Activated T-helper 1 cell treated with anti-CD3 and anti-CD28 coated beads, Interleukin-12 subunit alpha, Interleukin-12 subunit beta, Interleukin-2, Interleukin-4 antibody, amounts not matched to agents 30 ng/mL and 10 ng/mL and 1 ng/mL, durations not matched to agents 14 hours and 24 hours and 36 hours (primary cell): ENCODE measurements around the gene SART1. TPM values are rescaled to one million over a fixed set of nuclear protein-coding genes. Genes with fewer than 3 reads are reported as not detected.
A peak's percentile ranks its signal among the peaks of the same experiment; 100 is the strongest.

Source experiments
- DNase-seq: peaks from one replicate; pipeline ENCODE4 v3.0.0; 2021; ENCODE audit warnings: low spot score
- H3K27ac Mint-ChIP-seq: one replicate; pipeline ENCODE4 v1.8.0; 2021; ENCODE audit warnings: mild to moderate bottlenecking, mixed read lengths
- H3K27me3 Mint-ChIP-seq: one replicate; pipeline ENCODE4 v1.8.0; 2022; ENCODE audit warnings: mild to moderate bottlenecking, moderate library complexity, mixed read lengths; ENCODE audit not compliant: insufficient read depth
- H3K36me3 Mint-ChIP-seq: one replicate; pipeline ENCODE4 v1.8.0; 2021; ENCODE audit warnings: low read depth, mixed read lengths
- H3K4me1 Mint-ChIP-seq: one replicate; pipeline ENCODE4 v1.8.0; 2021; ENCODE audit warnings: low read depth, mixed read lengths
- H3K4me3 Mint-ChIP-seq: one replicate; pipeline ENCODE4 v1.8.0; 2021; ENCODE audit warnings: mild to moderate bottlenecking, moderate library complexity, mixed read lengths
- H3K9me3 Mint-ChIP-seq: one replicate; pipeline ENCODE4 v1.8.0; 2021; ENCODE audit warnings: mixed read lengths
- intact Hi-C: fragments of 100-400 bp; cut with micrococcal nuclease; formaldehyde crosslinking; loops from one replicate; pipeline ENCODE4 v1.15.1; 2024
- total RNA-seq: library from RNA; stranded (reverse); gene quantifications from 2 replicates; pipeline ENCODE4 v1.2.3, GENCODE V29; 2022

Gene SART1
- total RNA-seq, 1 donor from 2014 or later: 110 TPM

- Mint-ChIP-seq H3K9me3 (no peaks in the 10 kb centered on the region), H3K4me3 (no peak overlapping the region), H3K4me1 (peaks cover 34% of the 10 kb centered on the region), H3K36me3 (peaks cover 17% of the 10 kb centered on the region), H3K27ac (no peak overlapping the region), H3K27me3 (no peaks in the 10 kb centered on the region)
- intact Hi-C loops: no loop called here
- DNase-seq: no peak
These were observed 2.6 kb upstream of the SART1 start for GRCh38 chr11:65958774-65959420.

- H3K4me1 Mint-ChIP-seq: peaks cover 41% of the 10 kb centered on the region
- intact Hi-C loops: loop anchor here (1.0 to 5.0 kb wide), 9 partner anchors 28 to 346 kb away; partner anchors contain the start of genes BANF1, C11orf68, DRAP1 and EIF1AD
- peak overlapping the region; percentile 98 for H3K4me3 Mint-ChIP-seq
- H3K27ac Mint-ChIP-seq: peak overlapping the region; percentile 99
- no peak for DNase-seq
- H3K9me3 Mint-ChIP-seq: no peaks in the 10 kb centered on the region
- H3K27me3 Mint-ChIP-seq: no peaks in the 10 kb centered on the region
- peaks cover 32% of the 10 kb centered on the region for H3K36me3 Mint-ChIP-seq
These were observed 689 bp upstream of the SART1 start for GRCh38 chr11:65960824-65961266.

GRCh38 chr11:65962141-65962564 lies 619 bp downstream of the SART1 start:
- intact Hi-C loops: loop anchor here (5.0 kb wide), 1 partner anchor 305 kb away; the partner anchor contains the start of gene RAB1B
- peak overlapping the region; percentile 86 for H3K27ac Mint-ChIP-seq

GRCh38 chr11:65964906-65965305 lies 3.4 kb downstream of the SART1 start:
- peak overlapping the region; percentile 15 for H3K4me3 Mint-ChIP-seq
- H3K27ac Mint-ChIP-seq: no peak overlapping the region
- intact Hi-C loops: loop anchor here (5.0 kb wide), 1 partner anchor 302 kb away; the partner anchor contains the start of gene RAB1B
- no peak for DNase-seq
- H3K9me3 Mint-ChIP-seq: no peaks in the 10 kb centered on the region
- H3K4me1 Mint-ChIP-seq: peaks cover 35% of the 10 kb centered on the region
- peaks cover 48% of the 10 kb centered on the region for H3K36me3 Mint-ChIP-seq
- no peaks in the 10 kb centered on the region for H3K27me3 Mint-ChIP-seq

More at GRCh38 chr11:65962141-65962564, 619 bp downstream of the SART1 start:
- H3K4me1 Mint-ChIP-seq: peaks cover 33% of the 10 kb centered on the region
- H3K27me3 Mint-ChIP-seq: no peaks in the 10 kb centered on the region
- H3K9me3 Mint-ChIP-seq: no peaks in the 10 kb centered on the region
- H3K4me3 Mint-ChIP-seq: peak overlapping the region; percentile 98
- H3K36me3 Mint-ChIP-seq: peaks cover 39% of the 10 kb centered on the region
- no peak for DNase-seq

GRCh38 chr11:65965986-65966762 lies 4.6 kb downstream of the SART1 start:
- H3K36me3 Mint-ChIP-seq: peaks cover 55% of the 10 kb centered on the region
- peaks cover 35% of the 10 kb centered on the region for H3K4me1 Mint-ChIP-seq
- intact Hi-C loops: no loop called here
- no peak overlapping the region for H3K27ac Mint-ChIP-seq
- H3K9me3 Mint-ChIP-seq: no peaks in the 10 kb centered on the region
- no peak overlapping the region for H3K4me3 Mint-ChIP-seq
- H3K27me3 Mint-ChIP-seq: no peaks in the 10 kb centered on the region
- DNase-seq: no peak

- DNase-seq: no peak
- H3K36me3 Mint-ChIP-seq: peaks cover 55% of the 10 kb centered on the region
- no peak overlapping the region for H3K27ac Mint-ChIP-seq
- no peaks in the 10 kb centered on the region for H3K9me3 Mint-ChIP-seq
- intact Hi-C loops: no loop called here
- H3K4me1 Mint-ChIP-seq: peaks cover 38% of the 10 kb centered on the region
- H3K4me3 Mint-ChIP-seq: no peak overlapping the region
- H3K27me3 Mint-ChIP-seq: no peaks in the 10 kb centered on the region
These were observed 5.9 kb downstream of the SART1 start for GRCh38 chr11:65967329-65967934.

GRCh38 chr11:65968600-65969482 lies 7.3 kb downstream of the SART1 start:
- no peak for DNase-seq
- Mint-ChIP-seq H3K27me3 (no peaks in the 10 kb centered on the region), H3K36me3 (peaks cover 55% of the 10 kb centered on the region), H3K27ac (peak overlapping the region; percentile 50), H3K4me3 (no peak overlapping the region), H3K9me3 (no peaks in the 10 kb centered on the region), H3K4me1 (peaks cover 24% of the 10 kb centered on the region)
- intact Hi-C loops: no loop called here

GRCh38 chr11:65972116-65972515 lies 10.6 kb downstream of the SART1 start:
- peaks cover 16% of the 10 kb centered on the region for H3K4me1 Mint-ChIP-seq
- no peak overlapping the region for H3K4me3 Mint-ChIP-seq
- H3K27me3 Mint-ChIP-seq: no peaks in the 10 kb centered on the region
- no peak overlapping the region for H3K27ac Mint-ChIP-seq
- no peak for DNase-seq
- H3K36me3 Mint-ChIP-seq: peaks cover 42% of the 10 kb centered on the region
- H3K9me3 Mint-ChIP-seq: no peaks in the 10 kb centered on the region
- intact Hi-C loops: no loop called here

GRCh38 chr11:65973439-65974110 lies 12.0 kb downstream of the SART1 start:
- no peaks in the 10 kb centered on the region for H3K27me3 Mint-ChIP-seq
- peaks cover 43% of the 10 kb centered on the region for H3K36me3 Mint-ChIP-seq
- intact Hi-C loops: no loop called here
- no peaks in the 10 kb centered on the region for H3K9me3 Mint-ChIP-seq
- no peak overlapping the region for H3K4me3 Mint-ChIP-seq
- H3K4me1 Mint-ChIP-seq: peaks cover 10% of the 10 kb centered on the region
- DNase-seq: no peak
- H3K27ac Mint-ChIP-seq: no peak overlapping the region

GRCh38 chr11:65975771-65976170 lies 14.2 kb downstream of the SART1 start:
- H3K36me3 Mint-ChIP-seq: peaks cover 42% of the 10 kb centered on the region

GRCh38 chr11:65976216-65977176 lies 15.0 kb downstream of the SART1 start:
- Mint-ChIP-seq H3K4me3 (no peak overlapping the region), H3K36me3 (peaks cover 42% of the 10 kb centered on the region), H3K9me3 (no peaks in the 10 kb centered on the region), H3K27me3 (no peaks in the 10 kb centered on the region), H3K27ac (no peak overlapping the region), H3K4me1 (peaks cover 7% of the 10 kb centered on the region)
- intact Hi-C loops: no loop called here
- no peak for DNase-seq

More at GRCh38 chr11:65975771-65976170, 14.2 kb downstream of the SART1 start:
- Mint-ChIP-seq H3K4me3 (no peak overlapping the region), H3K27ac (no peak overlapping the region), H3K4me1 (peaks cover 7% of the 10 kb centered on the region), H3K27me3 (no peaks in the 10 kb centered on the region), H3K9me3 (no peaks in the 10 kb centered on the region)
- intact Hi-C loops: no loop called here
- DNase-seq: no peak
